HL-60 (cell line): ENCODE measurements around the gene MEOX1.
A peak's percentile ranks its signal among the peaks of the same experiment; 100 is the strongest.

ENCODE experiments used
- DNase-seq, 2 experiments: peaks; one replicate each; pipeline ENCODE4 v3.0.0-alpha.2; 2010 to 2020; ENCODE audit warnings: low read depth in 1 of 2, low spot score in 1 of 2
- H3K27ac ChIP-seq: fragments of 250-450 bp; sonication (Bioruptor Pico); replicated peaks from 2 replicates; pipeline ENCODE4 v1.5.1; 2020; ENCODE audit warnings: mild to moderate bottlenecking, moderate library complexity
- H3K27me3 ChIP-seq: fragments of 250-450 bp; sonication (Bioruptor Pico); 2 replicates; pipeline ENCODE4 v1.5.1; 2021; ENCODE audit warnings: mild to moderate bottlenecking, moderate library complexity; ENCODE audit not compliant: insufficient read depth, poor library complexity, severe bottlenecking
- H3K4me3 ChIP-seq: replicated peaks from 2 replicates; pipeline ENCODE4 v1.5.1; 2011; ENCODE audit warnings: mild to moderate bottlenecking, control low read depth, low read length; ENCODE audit not compliant: insufficient read depth
- GABPA ChIP-seq: IDR thresholded peaks from 2 replicates; pipeline ENCODE4 v1.6.1; 2012; ENCODE audit warnings: low read depth
- POLR2AphosphoS5 ChIP-seq: IDR thresholded peaks from 2 replicates; pipeline ENCODE4 v1.6.1; 2012; ENCODE audit warnings: low read depth
- SPI1 ChIP-seq: IDR thresholded peaks from 2 replicates; pipeline ENCODE4 v1.6.1; 2012; ENCODE audit warnings: low read depth, mild to moderate bottlenecking, borderline replicate concordance
- TF ChIP-seq, protein P1 (sequence below): IDR thresholded peaks from 2 replicates; pipeline ENCODE4 v1.6.1; 2012; ENCODE audit warnings: low read depth; ENCODE audit not compliant: insufficient replicate concordance
- TF ChIP-seq, protein P2 (sequence below): IDR thresholded peaks from one replicate; pipeline ENCODE4 v1.5.1; 2011; ENCODE audit warnings: low read length, control low read depth, inconsistent platforms; ENCODE audit not compliant: insufficient read depth

The MEOX1 gene

DNA sequence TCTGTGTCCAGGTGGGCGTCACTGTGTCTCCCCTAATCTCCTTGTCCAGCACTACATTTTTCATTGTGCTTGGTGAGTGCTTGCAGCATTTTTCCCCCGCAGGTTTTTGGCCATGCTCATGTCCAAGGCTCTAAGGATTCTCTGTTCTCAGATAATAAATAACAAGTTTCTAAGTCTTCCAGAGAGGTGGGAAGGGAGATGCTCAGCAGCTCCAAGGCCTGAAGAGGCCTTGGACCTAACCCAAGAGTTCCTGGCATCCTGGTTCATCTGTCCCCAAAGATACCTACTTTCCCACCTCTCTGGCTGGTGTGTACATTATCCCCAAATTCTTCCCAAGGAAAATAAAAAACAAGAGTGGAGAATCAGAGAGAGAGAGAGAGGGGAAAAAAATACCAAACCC, 45.3 kb downstream of the MEOX1 start:
- Histone ChIP-seq H3K4me3 (no peak overlapping the region), H3K27ac (peak overlapping the region; percentile 34), H3K27me3 (no peaks in the 10 kb centered on the region)
- TF ChIP-seq, protein P1, sequence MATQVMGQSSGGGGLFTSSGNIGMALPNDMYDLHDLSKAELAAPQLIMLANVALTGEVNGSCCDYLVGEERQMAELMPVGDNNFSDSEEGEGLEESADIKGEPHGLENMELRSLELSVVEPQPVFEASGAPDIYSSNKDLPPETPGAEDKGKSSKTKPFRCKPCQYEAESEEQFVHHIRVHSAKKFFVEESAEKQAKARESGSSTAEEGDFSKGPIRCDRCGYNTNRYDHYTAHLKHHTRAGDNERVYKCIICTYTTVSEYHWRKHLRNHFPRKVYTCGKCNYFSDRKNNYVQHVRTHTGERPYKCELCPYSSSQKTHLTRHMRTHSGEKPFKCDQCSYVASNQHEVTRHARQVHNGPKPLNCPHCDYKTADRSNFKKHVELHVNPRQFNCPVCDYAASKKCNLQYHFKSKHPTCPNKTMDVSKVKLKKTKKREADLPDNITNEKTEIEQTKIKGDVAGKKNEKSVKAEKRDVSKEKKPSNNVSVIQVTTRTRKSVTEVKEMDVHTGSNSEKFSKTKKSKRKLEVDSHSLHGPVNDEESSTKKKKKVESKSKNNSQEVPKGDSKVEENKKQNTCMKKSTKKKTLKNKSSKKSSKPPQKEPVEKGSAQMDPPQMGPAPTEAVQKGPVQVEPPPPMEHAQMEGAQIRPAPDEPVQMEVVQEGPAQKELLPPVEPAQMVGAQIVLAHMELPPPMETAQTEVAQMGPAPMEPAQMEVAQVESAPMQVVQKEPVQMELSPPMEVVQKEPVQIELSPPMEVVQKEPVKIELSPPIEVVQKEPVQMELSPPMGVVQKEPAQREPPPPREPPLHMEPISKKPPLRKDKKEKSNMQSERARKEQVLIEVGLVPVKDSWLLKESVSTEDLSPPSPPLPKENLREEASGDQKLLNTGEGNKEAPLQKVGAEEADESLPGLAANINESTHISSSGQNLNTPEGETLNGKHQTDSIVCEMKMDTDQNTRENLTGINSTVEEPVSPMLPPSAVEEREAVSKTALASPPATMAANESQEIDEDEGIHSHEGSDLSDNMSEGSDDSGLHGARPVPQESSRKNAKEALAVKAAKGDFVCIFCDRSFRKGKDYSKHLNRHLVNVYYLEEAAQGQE: no peak
- no peak for DNase-seq

DNA sequence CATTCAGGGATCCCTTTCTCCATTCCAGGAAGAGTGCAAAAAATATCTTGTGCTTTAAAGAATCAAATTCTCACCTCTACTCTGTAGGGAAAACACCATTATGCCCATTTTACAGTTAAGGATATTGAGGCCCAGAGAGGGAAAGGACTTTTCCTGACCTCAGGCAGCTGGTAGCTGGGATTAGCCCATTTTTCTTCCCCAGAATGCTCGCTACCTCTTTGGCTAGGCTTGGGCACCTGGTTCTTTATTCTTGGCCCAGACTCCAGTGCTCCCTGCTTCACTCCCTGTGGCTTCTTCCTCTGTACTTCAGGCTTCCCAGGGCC, 45.7 kb downstream of the MEOX1 start:
- no peak for DNase-seq
- H3K27ac ChIP-seq: peak overlapping the region; percentile 34
- no peaks in the 10 kb centered on the region for H3K27me3 ChIP-seq
- H3K4me3 ChIP-seq: no peak overlapping the region
- TF ChIP-seq, protein P1: no peak
- TF ChIP-seq SPI1 (0 out of 2 replicates have a peak, but pooled peaks have one; percentile 0), GABPA (no peak), POLR2AphosphoS5 (no peak)
- TF ChIP-seq, protein P2, sequence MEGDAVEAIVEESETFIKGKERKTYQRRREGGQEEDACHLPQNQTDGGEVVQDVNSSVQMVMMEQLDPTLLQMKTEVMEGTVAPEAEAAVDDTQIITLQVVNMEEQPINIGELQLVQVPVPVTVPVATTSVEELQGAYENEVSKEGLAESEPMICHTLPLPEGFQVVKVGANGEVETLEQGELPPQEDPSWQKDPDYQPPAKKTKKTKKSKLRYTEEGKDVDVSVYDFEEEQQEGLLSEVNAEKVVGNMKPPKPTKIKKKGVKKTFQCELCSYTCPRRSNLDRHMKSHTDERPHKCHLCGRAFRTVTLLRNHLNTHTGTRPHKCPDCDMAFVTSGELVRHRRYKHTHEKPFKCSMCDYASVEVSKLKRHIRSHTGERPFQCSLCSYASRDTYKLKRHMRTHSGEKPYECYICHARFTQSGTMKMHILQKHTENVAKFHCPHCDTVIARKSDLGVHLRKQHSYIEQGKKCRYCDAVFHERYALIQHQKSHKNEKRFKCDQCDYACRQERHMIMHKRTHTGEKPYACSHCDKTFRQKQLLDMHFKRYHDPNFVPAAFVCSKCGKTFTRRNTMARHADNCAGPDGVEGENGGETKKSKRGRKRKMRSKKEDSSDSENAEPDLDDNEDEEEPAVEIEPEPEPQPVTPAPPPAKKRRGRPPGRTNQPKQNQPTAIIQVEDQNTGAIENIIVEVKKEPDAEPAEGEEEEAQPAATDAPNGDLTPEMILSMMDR: no peak

DNA sequence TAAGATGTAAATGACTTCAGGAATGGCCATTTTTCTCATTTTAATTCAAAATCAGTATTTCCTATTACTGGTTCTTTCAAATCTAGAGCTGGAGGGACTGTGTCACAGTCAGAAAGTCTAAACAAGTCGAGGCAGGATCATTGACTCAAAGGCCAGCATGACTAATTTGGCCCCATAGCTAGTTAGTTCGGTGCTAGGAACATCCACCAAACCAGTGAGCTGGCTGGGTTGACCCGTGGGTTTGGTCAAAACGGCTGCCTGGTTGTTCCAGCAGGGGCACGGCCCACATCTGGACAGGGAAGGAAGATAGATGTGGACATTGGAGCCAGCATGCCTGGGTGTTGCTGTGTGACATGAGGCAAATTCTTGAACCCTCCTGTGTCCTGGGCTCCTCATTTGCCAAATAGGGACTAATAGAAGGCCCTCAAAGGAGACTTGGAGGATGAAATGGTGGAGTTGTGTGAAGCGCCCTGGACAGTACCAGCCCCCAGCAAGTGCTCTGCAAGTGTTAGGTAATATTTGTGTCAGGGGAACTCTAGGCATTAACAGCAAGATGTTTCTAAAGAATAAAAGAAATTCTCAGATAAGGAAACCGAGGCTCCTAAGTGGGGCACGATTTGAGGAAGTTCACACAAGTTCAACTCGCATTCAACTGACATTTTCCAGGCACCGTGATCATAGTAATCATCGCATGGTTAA, 46.2 kb downstream of the MEOX1 start:
- Histone ChIP-seq H3K27ac (peak overlapping the region; percentile 34; the same call in 1 of the 2 replicates), H3K4me3 (no peak overlapping the region), H3K27me3 (no peaks in the 10 kb centered on the region)
- peak; percentile 38 to 50 for DNase-seq
- TF ChIP-seq POLR2AphosphoS5: no peak
- TF ChIP-seq, protein P1: no peak
- TF ChIP-seq SPI1: peak; percentile 30; the same call in 1 of the 2 replicates
- TF ChIP-seq, protein P2: no peak
- no peak for TF ChIP-seq GABPA
